SK-N-MC (cell line): ENCODE results near the gene COL4A1.

ENCODE experiments used
- EZH2 ChIP-seq: fragments of 200-600 bp; sonication (generic); IDR thresholded peaks from one replicate; pipeline ENCODE4 v1.6.1; 2017; ENCODE audit warnings: antibody characterized with exemption
- FOXP2 ChIP-seq: optimal IDR thresholded peaks from 2 replicates; pipeline ENCODE3; 2011; ENCODE audit warnings: mild to moderate bottlenecking, moderate library complexity; ENCODE audit not compliant: insufficient read depth; ENCODE audit errors: extremely low read length, control extremely low read depth
- POLR2AphosphoS5 ChIP-seq: IDR thresholded peaks from 2 replicates; pipeline ENCODE4 v1.6.1; 2012; ENCODE audit warnings: mild to moderate bottlenecking, low read depth, low read length, borderline replicate concordance

DNA sequence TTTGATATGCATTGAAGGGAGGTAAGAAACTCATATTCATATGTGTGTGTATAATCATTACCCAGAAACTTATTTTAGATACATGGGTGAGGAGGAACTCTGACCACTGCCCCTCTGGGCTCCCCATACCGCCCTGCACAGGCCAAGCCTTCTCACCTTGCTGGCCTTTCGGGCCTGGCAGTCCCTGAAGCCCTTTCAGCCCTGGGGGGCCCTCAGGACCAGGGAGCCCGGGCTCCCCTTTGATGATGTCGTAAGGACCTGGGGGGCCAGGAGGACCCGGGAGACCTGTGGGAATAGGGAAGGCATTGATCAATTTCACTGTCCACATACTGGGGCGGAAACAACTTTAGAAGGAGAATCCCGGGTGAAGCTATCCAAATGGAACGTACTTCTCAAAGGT lies 142.3 kb downstream of the COL4A1 start:
- TF ChIP-seq EZH2 (no peak), POLR2AphosphoS5 (no peak), FOXP2 (no peak)
